Measurements from ENCODE around the gene AP1S3. TPM values are rescaled to one million over a fixed set of nuclear protein-coding genes. Genes with fewer than 3 reads are reported as not detected.

Gene AP1S3
- total RNA-seq, 1 experiment from 2014 or later, result 2.3 TPM

- Histone ChIP-seq H3K79me2 (ENCODE audit: low read length) (no peaks in the 10 kb centered on the region), H3K4me3 (ENCODE audit: low read length) (peak overlapping the region; percentile 11; the same call in 1 of the 2 replicates), H3K9ac (ENCODE audit: low read length) (no peak overlapping the region), H3K27ac (ENCODE audit: low read length) (peak overlapping the region; percentile 46; the same call in 1 of the 2 replicates), H3K9me2 (replicated peaks; ENCODE audit: insufficient read depth, low read length) (no peaks in the 10 kb centered on the region), H3K9me3 (ENCODE audit: low read length) (no peaks in the 10 kb centered on the region), H3K4me2 (ENCODE audit: low read depth, low read length, poor library complexity, severe bottlenecking) (peak overlapping the region; percentile 43), H3K27me3 (ENCODE audit: low read length) (no peaks in the 10 kb centered on the region), H4K20me1 (ENCODE audit: insufficient read depth, low read depth, low read length) (no peaks in the 10 kb centered on the region), H3K36me3 (ENCODE audit: insufficient read depth, low read length) (no peaks in the 10 kb centered on the region), H3K4me1 (ENCODE audit: low read length) (peaks cover 14% of the 10 kb centered on the region), H2AFZ (ENCODE audit: low read length) (peak overlapping the region; percentile 57; the same call in 1 of the 2 replicates)
- DNase-seq, result peak; percentile 60
Measured at GRCh38 chr2:223787358-223787757, 50.0 kb downstream of the AP1S3 start.

- H2AFZ ChIP-seq (ENCODE audit: low read length), result peak overlapping the region; percentile 57; the same call in 1 of the 2 replicates
- H3K36me3 ChIP-seq (ENCODE audit: insufficient read depth, low read length), result no peaks in the 10 kb centered on the region
- peak overlapping the region; percentile 46; the same call in 1 of the 2 replicates for H3K27ac ChIP-seq (ENCODE audit: low read length)
- no peak overlapping the region for H3K9ac ChIP-seq (ENCODE audit: low read length)
- no peaks in the 10 kb centered on the region for H4K20me1 ChIP-seq (ENCODE audit: insufficient read depth, low read depth, low read length)
- peak; percentile 47 for DNase-seq
- no peaks in the 10 kb centered on the region for H3K9me3 ChIP-seq (ENCODE audit: low read length)
- peak overlapping the region; percentile 43 for H3K4me2 ChIP-seq (ENCODE audit: low read depth, low read length, poor library complexity, severe bottlenecking)
- no peaks in the 10 kb centered on the region for H3K27me3 ChIP-seq (ENCODE audit: low read length)
- H3K4me3 ChIP-seq (ENCODE audit: low read length), result peak overlapping the region; percentile 11; the same call in 1 of the 2 replicates
- H3K4me1 ChIP-seq (ENCODE audit: low read length), result peaks cover 14% of the 10 kb centered on the region
- no peaks in the 10 kb centered on the region for H3K9me2 ChIP-seq (replicated peaks; ENCODE audit: insufficient read depth, low read length)
- no peaks in the 10 kb centered on the region for H3K79me2 ChIP-seq (ENCODE audit: low read length)
Measured at GRCh38 chr2:223786943-223787342, 50.4 kb downstream of the AP1S3 start.

GRCh38 chr2:223786236-223786635, 51.1 kb downstream of the AP1S3 start:
- Histone ChIP-seq H3K27me3 (ENCODE audit: low read length) (no peaks in the 10 kb centered on the region), H2AFZ (ENCODE audit: low read length) (no peak overlapping the region), H3K9me3 (ENCODE audit: low read length) (no peaks in the 10 kb centered on the region), H3K9ac (ENCODE audit: low read length) (no peak overlapping the region), H3K79me2 (ENCODE audit: low read length) (no peaks in the 10 kb centered on the region), H3K27ac (ENCODE audit: low read length) (no peak overlapping the region), H3K36me3 (ENCODE audit: insufficient read depth, low read length) (no peaks in the 10 kb centered on the region), H3K4me3 (ENCODE audit: low read length) (no peak overlapping the region), H3K4me1 (ENCODE audit: low read length) (peaks cover 14% of the 10 kb centered on the region), H3K4me2 (ENCODE audit: low read depth, low read length, poor library complexity, severe bottlenecking) (no peak overlapping the region), H4K20me1 (ENCODE audit: insufficient read depth, low read depth, low read length) (no peaks in the 10 kb centered on the region), H3K9me2 (replicated peaks; ENCODE audit: insufficient read depth, low read length) (no peaks in the 10 kb centered on the region)
- no peak for DNase-seq

GRCh38 chr2:223784221-223784772, 53.1 kb downstream of the AP1S3 start:
- Histone ChIP-seq H2AFZ (ENCODE audit: low read length) (no peak overlapping the region), H3K4me1 (ENCODE audit: low read length) (peaks cover 14% of the 10 kb centered on the region), H3K9ac (ENCODE audit: low read length) (no peak overlapping the region), H3K9me3 (ENCODE audit: low read length) (no peaks in the 10 kb centered on the region), H3K79me2 (ENCODE audit: low read length) (no peaks in the 10 kb centered on the region), H3K27me3 (ENCODE audit: low read length) (no peaks in the 10 kb centered on the region), H3K36me3 (ENCODE audit: insufficient read depth, low read length) (no peaks in the 10 kb centered on the region), H3K27ac (ENCODE audit: low read length) (no peak overlapping the region), H3K4me3 (ENCODE audit: low read length) (no peak overlapping the region), H3K4me2 (ENCODE audit: low read depth, low read length, poor library complexity, severe bottlenecking) (no peak overlapping the region), H4K20me1 (ENCODE audit: insufficient read depth, low read depth, low read length) (no peaks in the 10 kb centered on the region), H3K9me2 (replicated peaks; ENCODE audit: insufficient read depth, low read length) (no peaks in the 10 kb centered on the region)
- no peak for DNase-seq

GRCh38 chr2:223782629-223783028, 54.8 kb downstream of the AP1S3 start:
- Histone ChIP-seq H3K4me1 (ENCODE audit: low read length) (peaks cover 12% of the 10 kb centered on the region), H4K20me1 (ENCODE audit: insufficient read depth, low read depth, low read length) (no peaks in the 10 kb centered on the region), H3K36me3 (ENCODE audit: insufficient read depth, low read length) (no peaks in the 10 kb centered on the region), H3K9me3 (ENCODE audit: low read length) (no peaks in the 10 kb centered on the region), H3K9me2 (replicated peaks; ENCODE audit: insufficient read depth, low read length) (no peaks in the 10 kb centered on the region), H3K4me2 (ENCODE audit: low read depth, low read length, poor library complexity, severe bottlenecking) (no peak overlapping the region), H3K27me3 (ENCODE audit: low read length) (no peaks in the 10 kb centered on the region), H3K4me3 (ENCODE audit: low read length) (no peak overlapping the region), H2AFZ (ENCODE audit: low read length) (no peak overlapping the region), H3K9ac (ENCODE audit: low read length) (no peak overlapping the region), H3K79me2 (ENCODE audit: low read length) (no peaks in the 10 kb centered on the region), H3K27ac (ENCODE audit: low read length) (no peak overlapping the region)
- no peak for DNase-seq

GRCh38 chr2:223781560-223781959, 55.8 kb downstream of the AP1S3 start:
- no peak overlapping the region for H3K4me2 ChIP-seq (ENCODE audit: low read depth, low read length, poor library complexity, severe bottlenecking)
- no peak overlapping the region for H3K4me3 ChIP-seq (ENCODE audit: low read length)
- no peaks in the 10 kb centered on the region for H3K9me2 ChIP-seq (replicated peaks; ENCODE audit: insufficient read depth, low read length)
- H3K79me2 ChIP-seq (ENCODE audit: low read length), result no peaks in the 10 kb centered on the region
- no peaks in the 10 kb centered on the region for H4K20me1 ChIP-seq (ENCODE audit: insufficient read depth, low read depth, low read length)
- no peaks in the 10 kb centered on the region for H3K27me3 ChIP-seq (ENCODE audit: low read length)
- H3K9ac ChIP-seq (ENCODE audit: low read length), result no peak overlapping the region
- no peaks in the 10 kb centered on the region for H3K9me3 ChIP-seq (ENCODE audit: low read length)
- H3K4me1 ChIP-seq (ENCODE audit: low read length), result peaks cover 2% of the 10 kb centered on the region
- no peaks in the 10 kb centered on the region for H3K36me3 ChIP-seq (ENCODE audit: insufficient read depth, low read length)
- no peak overlapping the region for H2AFZ ChIP-seq (ENCODE audit: low read length)
- no peak overlapping the region for H3K27ac ChIP-seq (ENCODE audit: low read length)
- DNase-seq, result no peak

- peak; percentile 87 for DNase-seq
- H3K9ac ChIP-seq (ENCODE audit: low read length), result no peak overlapping the region
Measured at GRCh38 chr2:223779877-223780276, 57.5 kb downstream of the AP1S3 start.

GRCh38 chr2:223774193-223774592, 63.2 kb downstream of the AP1S3 start:
- no peak overlapping the region for H3K4me2 ChIP-seq (ENCODE audit: low read depth, low read length, poor library complexity, severe bottlenecking)
- no peak overlapping the region for H2AFZ ChIP-seq (ENCODE audit: low read length)
- H3K9me3 ChIP-seq (ENCODE audit: low read length), result no peaks in the 10 kb centered on the region
- H3K36me3 ChIP-seq (ENCODE audit: insufficient read depth, low read length), result no peaks in the 10 kb centered on the region
- no peak overlapping the region for H3K9ac ChIP-seq (ENCODE audit: low read length)
- no peak for DNase-seq
- no peaks in the 10 kb centered on the region for H3K9me2 ChIP-seq (replicated peaks; ENCODE audit: insufficient read depth, low read length)
- H3K27ac ChIP-seq (ENCODE audit: low read length), result no peak overlapping the region
- H3K27me3 ChIP-seq (ENCODE audit: low read length), result no peaks in the 10 kb centered on the region
- H4K20me1 ChIP-seq (ENCODE audit: insufficient read depth, low read depth, low read length), result no peaks in the 10 kb centered on the region
- H3K79me2 ChIP-seq (ENCODE audit: low read length), result no peaks in the 10 kb centered on the region
- H3K4me1 ChIP-seq (ENCODE audit: low read length), result no peaks in the 10 kb centered on the region
- no peak overlapping the region for H3K4me3 ChIP-seq (ENCODE audit: low read length)

More at GRCh38 chr2:223779877-223780276, 57.5 kb downstream of the AP1S3 start:
- Histone ChIP-seq H3K9me3 (ENCODE audit: low read length) (no peaks in the 10 kb centered on the region), H3K4me3 (ENCODE audit: low read length) (no peak overlapping the region), H3K36me3 (ENCODE audit: insufficient read depth, low read length) (no peaks in the 10 kb centered on the region), H3K4me1 (ENCODE audit: low read length) (no peaks in the 10 kb centered on the region), H3K4me2 (ENCODE audit: low read depth, low read length, poor library complexity, severe bottlenecking) (no peak overlapping the region), H3K79me2 (ENCODE audit: low read length) (no peaks in the 10 kb centered on the region), H3K27me3 (ENCODE audit: low read length) (no peaks in the 10 kb centered on the region), H3K9me2 (replicated peaks; ENCODE audit: insufficient read depth, low read length) (no peaks in the 10 kb centered on the region), H2AFZ (ENCODE audit: low read length) (no peak overlapping the region), H4K20me1 (ENCODE audit: insufficient read depth, low read depth, low read length) (no peaks in the 10 kb centered on the region), H3K27ac (ENCODE audit: low read length) (no peak overlapping the region)
